Natural killer cell treated with Interleukin-12 subunit alpha and Interleukin-12 subunit beta and Interleukin-15 and Interleukin-18, amount 100 ng/mL, for 72 hours (primary cell): ENCODE data around the gene ALPP. TPM values are rescaled to one million over a fixed set of nuclear protein-coding genes. Genes with fewer than 3 reads are reported as not detected.
A peak's percentile ranks its signal among the peaks of the same experiment; 100 is the strongest.
"Not testable (repeated sequence)": the region's sequence is repeated elsewhere in the genome, so short reads cannot be mapped to it uniquely, and the experiment has no call there.

Experiments
- ATAC-seq, 2 donors: fragments of 150-1000 bp; cut with Tn5 transposase in 1 of 2; sonication (Bioruptor Pico), chemical (Tn5 transposase) in 1 of 2; 2 replicates each; pipeline ENCODE4 v1.10.0; 2021
- DNase-seq: peaks from one replicate; pipeline ENCODE4 v3.0.0; 2022; ENCODE audit warnings: low spot score
- H3K27ac Mint-ChIP-seq, 2 donors: 1 replicate in 1 of 2; 2 replicates in 1 of 2; pipeline ENCODE4 v1.8.0; 2022; ENCODE audit warnings: mixed read lengths in 2 of 2, mild to moderate bottlenecking in 1 of 2, moderate library complexity in 1 of 2
- H3K27me3 Mint-ChIP-seq, 2 donors: 1 replicate in 1 of 2; 2 replicates in 1 of 2; pipeline ENCODE4 v1.8.0; 2022; ENCODE audit warnings: mixed read lengths in 2 of 2
- H3K36me3 Mint-ChIP-seq: one replicate; pipeline ENCODE4 v1.8.0; 2022; ENCODE audit warnings: mixed read lengths
- H3K4me1 Mint-ChIP-seq, 2 donors: 1 replicate in 1 of 2; 2 replicates in 1 of 2; pipeline ENCODE4 v1.8.0; 2022; ENCODE audit warnings: low read depth in 2 of 2, mixed read lengths in 2 of 2, mild to moderate bottlenecking in 1 of 2
- H3K4me3 Mint-ChIP-seq: one replicate; pipeline ENCODE4 v1.8.0; 2022; ENCODE audit warnings: mixed read lengths
- H3K9me3 Mint-ChIP-seq: 2 replicates; pipeline ENCODE4 v1.8.0; 2022; ENCODE audit warnings: mixed read lengths
- total RNA-seq, 2 donors: library from RNA; stranded (reverse); gene quantifications; one replicate each; pipeline ENCODE4 v1.2.3, GENCODE V29; 2022

The ALPP gene
- total RNA-seq, 2 donors from 2014 or later, result not detected

DNA sequence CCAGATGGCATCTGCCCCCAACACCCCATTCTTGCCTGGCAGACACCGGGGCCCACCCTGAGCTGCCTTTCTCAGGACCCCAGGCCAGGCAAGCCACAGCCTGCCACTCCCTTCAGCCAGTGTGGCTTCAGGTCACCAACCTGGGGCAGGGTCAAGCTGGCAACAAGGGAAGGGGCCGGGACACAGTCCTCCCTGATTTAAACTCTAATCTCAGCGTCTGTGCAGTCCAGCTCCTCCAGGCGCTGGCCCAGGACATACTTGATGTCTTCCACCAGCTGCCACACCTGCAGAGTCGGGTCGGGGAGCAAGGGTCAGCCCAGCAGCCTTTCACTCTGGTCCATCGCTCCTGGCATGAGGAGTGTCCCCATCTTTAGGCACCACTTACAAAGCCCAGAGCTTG, 29.0 kb upstream of the ALPP start:
- H3K9me3 Mint-ChIP-seq, result no peaks in the 10 kb centered on the region
- no peak overlapping the region for H3K27ac Mint-ChIP-seq
- peak in 1 of 2 donors; percentile 7 for ATAC-seq
- DNase-seq, result no peak
- H3K27me3 Mint-ChIP-seq, result peaks cover 7 to 12% of the 10 kb centered on the region in 2 donors
- no peaks in the 10 kb centered on the region for H3K36me3 Mint-ChIP-seq
- no peak overlapping the region for H3K4me3 Mint-ChIP-seq
- H3K4me1 Mint-ChIP-seq, result no peaks in the 10 kb centered on the region

DNA sequence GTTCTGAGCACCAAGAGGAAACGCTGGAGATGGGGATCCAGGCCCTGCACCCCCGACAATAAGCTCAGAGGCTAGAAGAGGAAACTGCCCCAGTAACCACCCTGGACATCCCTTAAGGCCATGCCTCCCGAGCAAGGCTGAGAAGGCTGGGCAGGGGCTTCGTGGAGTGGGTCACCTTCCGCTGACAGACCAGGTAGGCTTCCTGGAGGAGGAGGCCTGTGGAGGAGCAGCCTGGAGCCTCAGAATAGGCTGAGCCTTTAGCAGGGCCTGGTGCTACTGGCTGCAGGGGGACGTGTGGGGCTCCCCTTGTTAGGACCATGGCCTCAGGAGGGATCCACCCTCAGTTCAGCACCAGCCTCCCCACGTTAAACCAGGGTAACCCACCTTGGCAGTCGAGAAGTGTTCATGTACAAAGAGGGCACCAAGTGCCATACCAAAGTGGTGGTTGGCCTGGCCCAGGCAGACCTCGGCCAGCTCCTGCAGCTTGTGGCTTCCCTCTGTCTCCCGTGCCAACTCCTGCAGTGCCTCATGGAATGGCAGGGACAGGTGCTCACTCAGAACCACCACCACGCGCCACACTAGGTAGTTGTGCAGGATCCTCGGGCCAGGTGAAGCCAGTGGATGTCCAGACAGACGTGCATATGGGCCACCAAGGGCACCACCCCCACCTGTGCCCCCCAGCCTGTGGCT, 28.5 kb upstream of the ALPP start:
- Mint-ChIP-seq H3K9me3 (no peaks in the 10 kb centered on the region), H3K27ac (no peak overlapping the region), H3K27me3 (peaks cover 7 to 12% of the 10 kb centered on the region in 2 donors), H3K4me3 (no peak overlapping the region), H3K4me1 (no peaks in the 10 kb centered on the region), H3K36me3 (no peaks in the 10 kb centered on the region)
- DNase-seq, result no peak
- ATAC-seq, result no peak

DNA sequence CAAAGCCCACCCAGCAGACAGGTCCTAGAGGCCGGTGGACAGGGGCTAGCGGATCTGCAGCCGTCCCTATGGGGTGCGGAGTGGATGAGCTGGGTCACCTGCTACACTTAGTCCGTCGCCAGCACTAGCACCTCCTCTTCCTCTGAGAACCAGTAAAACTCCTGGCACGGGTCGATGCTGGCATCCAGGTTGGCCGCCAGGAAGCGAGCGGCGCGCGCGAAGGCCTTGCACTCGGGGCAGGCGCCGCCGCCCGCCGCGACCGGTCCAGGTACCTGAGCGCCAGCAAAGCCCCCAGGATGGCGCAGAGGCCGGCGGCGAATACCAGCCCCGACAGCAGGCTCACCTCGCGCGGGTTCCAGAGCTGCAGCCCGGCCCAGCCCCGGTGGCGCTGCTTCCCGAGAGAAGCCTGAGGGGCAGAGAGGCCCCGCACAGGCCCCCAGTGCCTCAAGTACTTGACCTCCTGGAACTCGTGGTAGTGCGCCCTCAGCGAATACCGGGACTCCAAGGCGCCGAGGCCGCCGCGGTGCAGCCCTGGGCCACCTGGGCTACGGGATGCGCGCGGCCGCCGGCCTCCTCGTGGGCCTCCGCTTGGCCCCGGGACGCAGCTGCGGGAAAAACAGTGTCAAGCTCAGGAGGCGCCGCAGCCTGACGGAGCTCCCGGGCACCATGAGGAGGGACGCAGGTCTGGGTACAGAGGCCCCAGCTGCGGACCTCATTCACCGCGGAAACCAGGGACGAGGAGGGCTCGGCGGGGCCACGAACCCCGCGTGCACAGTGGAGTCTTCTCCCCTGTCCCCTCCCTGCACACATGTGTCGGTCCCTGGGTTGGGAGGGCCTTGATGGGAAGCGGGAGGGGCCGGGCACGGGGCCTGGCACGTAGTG, 27.5 kb upstream of the ALPP start:
- Mint-ChIP-seq H3K36me3 (no peaks in the 10 kb centered on the region), H3K27me3 (peaks cover 7 to 12% of the 10 kb centered on the region in 2 donors), H3K9me3 (no peaks in the 10 kb centered on the region), H3K4me3 (no peak overlapping the region), H3K4me1 (no peaks in the 10 kb centered on the region), H3K27ac (no peak overlapping the region)
- DNase-seq, result no peak
- ATAC-seq, result peak in 1 of 2 donors; percentile 18

DNA sequence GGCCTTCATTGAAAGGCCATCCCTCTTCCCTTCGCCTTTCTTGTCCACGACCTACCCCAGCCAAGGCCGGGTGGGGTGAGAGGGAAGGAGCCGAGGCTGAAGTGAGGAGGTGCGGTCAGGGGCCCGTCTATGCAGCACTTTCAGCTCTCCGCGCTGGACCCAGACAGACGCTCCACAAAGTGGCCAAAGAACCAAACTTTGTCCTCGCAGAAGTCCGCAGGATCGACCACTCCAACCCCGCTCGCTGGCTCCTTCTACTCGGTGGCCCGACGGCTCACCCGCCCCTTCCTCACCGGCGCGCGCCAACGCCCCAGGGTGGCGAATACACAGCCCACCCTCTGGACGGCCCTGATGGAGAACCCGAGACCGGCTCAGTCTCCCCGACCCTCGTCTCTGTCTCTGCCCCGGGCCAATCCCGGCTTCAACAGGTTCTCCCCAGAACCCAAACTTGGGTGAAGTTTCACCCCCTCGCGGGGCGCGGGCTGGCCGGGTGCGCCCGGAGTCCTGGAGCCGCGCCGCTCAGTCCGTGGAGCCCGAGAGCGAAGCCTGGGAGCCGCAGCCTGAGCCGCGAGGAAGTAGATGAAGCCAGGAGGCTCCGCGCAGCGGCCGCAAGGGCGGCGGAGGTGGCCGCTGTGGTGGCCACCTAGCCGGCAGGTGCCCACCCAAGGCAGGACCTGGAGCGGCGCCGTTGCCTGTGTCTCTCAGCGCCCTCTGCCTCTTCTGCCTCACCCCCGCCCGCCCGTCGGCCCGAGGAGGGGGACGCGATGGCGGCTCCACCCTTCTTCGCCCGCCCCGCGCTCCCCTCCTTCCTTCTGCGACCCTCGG, 26.7 kb upstream of the ALPP start:
- Mint-ChIP-seq H3K4me1 (no peaks in the 10 kb centered on the region), H3K4me3 (no peak overlapping the region), H3K27ac (no peak overlapping the region), H3K9me3 (no peaks in the 10 kb centered on the region), H3K36me3 (no peaks in the 10 kb centered on the region), H3K27me3 (peaks cover 16 to 17% of the 10 kb centered on the region in 2 donors)
- DNase-seq (no peak), ATAC-seq (peak in 1 of 2 donors; percentile 13)

DNA sequence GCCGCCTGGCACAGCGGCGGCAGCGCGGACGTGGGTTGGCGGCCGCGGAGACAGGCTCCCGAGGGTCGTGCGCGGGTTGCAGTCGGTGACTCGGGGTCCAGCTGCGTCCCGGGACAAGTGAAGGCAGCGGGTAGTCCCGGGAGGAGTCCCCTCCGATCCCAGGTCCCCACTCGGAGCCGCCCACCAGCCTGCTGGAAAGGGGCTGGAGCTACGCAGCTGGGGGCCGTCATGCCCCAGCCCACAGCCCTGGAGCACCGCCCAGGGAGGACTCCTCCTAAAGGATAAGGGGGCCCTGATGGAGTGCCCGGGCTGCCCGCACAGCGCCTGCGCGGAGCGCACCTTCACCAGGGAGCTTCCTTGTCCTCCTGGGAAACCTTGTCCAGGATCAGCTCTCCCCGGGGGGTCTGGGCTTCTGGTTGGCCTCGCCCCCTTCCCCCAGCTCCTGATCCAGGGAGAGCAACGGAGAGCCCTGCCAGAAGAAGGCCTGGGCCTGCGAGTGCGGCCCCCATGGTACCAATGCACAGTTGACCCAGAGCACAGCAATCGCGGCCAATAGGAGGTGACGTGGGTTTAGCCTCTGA, 25.9 kb upstream of the ALPP start:
- Mint-ChIP-seq H3K4me1 (no peaks in the 10 kb centered on the region), H3K9me3 (no peaks in the 10 kb centered on the region), H3K27ac (no peak overlapping the region)

DNA sequence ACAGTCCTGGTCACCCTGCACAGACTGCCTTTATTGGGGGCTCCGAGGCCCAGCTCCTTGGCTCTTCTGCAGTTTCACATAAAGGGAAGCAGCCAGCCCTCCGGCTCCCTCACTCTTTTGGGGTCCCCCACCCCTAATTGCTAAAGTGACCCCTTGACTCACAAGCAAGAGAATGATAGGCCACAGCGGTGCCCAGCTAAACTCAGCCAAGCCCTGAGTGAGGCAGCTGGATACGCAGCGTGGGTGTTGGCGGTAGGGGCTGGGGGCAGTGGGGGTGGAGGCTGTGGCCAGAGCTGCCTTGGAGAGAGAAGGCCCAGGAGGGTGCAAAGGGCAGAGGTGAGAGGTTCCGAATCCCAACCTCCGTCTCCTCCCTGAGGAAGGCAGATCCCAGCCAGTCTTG, 25.5 kb upstream of the ALPP start:
- H3K36me3 Mint-ChIP-seq, result no peaks in the 10 kb centered on the region
- peaks cover 17% of the 10 kb centered on the region in 2 donors for H3K27me3 Mint-ChIP-seq
- H3K4me1 Mint-ChIP-seq, result no peaks in the 10 kb centered on the region
- ATAC-seq (no peak), DNase-seq (no peak)
- H3K27ac Mint-ChIP-seq, result no peak overlapping the region
- H3K9me3 Mint-ChIP-seq, result no peaks in the 10 kb centered on the region
- no peak overlapping the region for H3K4me3 Mint-ChIP-seq

More for the DNA sequence above, 25.9 kb upstream of the ALPP start:
- DNase-seq (no peak), ATAC-seq (no peak)
- H3K36me3 Mint-ChIP-seq, result no peaks in the 10 kb centered on the region
- H3K4me3 Mint-ChIP-seq, result no peak overlapping the region
- peaks cover 17% of the 10 kb centered on the region in 2 donors for H3K27me3 Mint-ChIP-seq

DNA sequence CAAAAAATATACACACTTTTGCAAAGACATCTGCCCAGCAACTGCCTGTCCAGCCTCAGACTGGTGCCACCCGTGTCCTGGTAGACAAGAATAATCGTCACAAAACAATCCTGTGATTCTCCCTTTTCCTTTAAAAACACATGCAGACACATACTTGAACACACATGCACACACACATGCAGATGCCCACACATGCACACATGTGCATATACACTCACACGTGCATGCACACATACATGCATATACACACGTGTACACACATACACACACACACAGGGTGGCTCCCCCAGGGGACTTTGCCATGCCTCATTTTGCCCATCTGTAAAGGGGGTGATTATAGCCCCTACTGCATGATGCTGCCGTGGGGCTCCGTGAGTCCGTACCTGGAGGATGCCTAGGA, 24.9 kb upstream of the ALPP start:
- ATAC-seq (no peak), DNase-seq (no peak)

DNA sequence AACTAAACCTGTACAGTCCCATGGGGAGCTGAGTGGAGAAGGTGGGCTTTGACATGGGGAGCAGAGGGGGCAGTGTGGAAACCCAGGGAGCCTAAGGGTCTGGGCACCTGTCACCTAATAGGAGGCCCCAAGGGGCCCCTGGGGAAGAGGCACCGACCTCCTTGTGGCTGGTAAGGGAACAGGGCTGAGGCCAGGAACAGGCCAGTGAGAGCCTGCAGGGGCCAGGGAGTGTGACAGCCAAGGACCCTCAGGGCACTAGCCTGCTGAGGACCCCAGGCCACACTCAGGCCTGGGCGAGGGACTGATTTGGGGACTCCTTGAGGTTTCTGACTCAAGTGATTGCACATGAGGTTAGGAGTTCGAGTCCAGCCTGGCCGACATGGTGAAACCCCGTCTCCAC, 24.5 kb upstream of the ALPP start:
- Mint-ChIP-seq H3K27ac (no peak overlapping the region), H3K9me3 (no peaks in the 10 kb centered on the region), H3K4me3 (no peak overlapping the region), H3K4me1 (no peaks in the 10 kb centered on the region), H3K36me3 (no peaks in the 10 kb centered on the region), H3K27me3 (peaks cover 14 to 17% of the 10 kb centered on the region in 2 donors)
- DNase-seq (no peak), ATAC-seq (peak; percentile 28)

More for the DNA sequence above, 24.9 kb upstream of the ALPP start:
- Mint-ChIP-seq H3K27me3 (peaks cover 14 to 17% of the 10 kb centered on the region in 2 donors), H3K9me3 (no peaks in the 10 kb centered on the region), H3K4me1 (no peaks in the 10 kb centered on the region), H3K4me3 (no peak overlapping the region), H3K27ac (no peak overlapping the region), H3K36me3 (no peaks in the 10 kb centered on the region)

DNA sequence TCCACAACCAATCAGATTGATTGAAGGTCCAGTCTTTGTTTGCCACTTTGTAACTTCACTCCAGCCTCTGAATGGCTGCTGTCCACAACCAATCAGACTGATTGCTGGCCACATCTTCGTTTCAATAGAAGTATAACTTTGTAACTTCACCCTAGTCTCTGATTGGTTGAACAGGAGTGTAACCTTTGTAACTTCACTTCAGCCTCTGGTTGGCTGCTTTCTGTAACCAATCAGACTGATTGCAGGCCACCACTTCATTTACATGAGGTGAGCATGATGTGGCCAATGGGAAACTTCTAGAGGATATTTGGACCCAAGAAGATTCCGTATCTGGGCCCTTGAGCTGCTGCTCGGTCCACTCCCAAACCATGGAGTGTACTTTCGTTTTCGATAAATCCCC, 16.9 kb upstream of the ALPP start:
- Mint-ChIP-seq H3K27ac (no peak overlapping the region), H3K36me3 (no peaks in the 10 kb centered on the region), H3K4me3 (no peak overlapping the region), H3K4me1 (peaks cover 7 to 10% of the 10 kb centered on the region in 2 donors), H3K27me3 (peaks cover 0 to 4% of the 10 kb centered on the region in 2 donors), H3K9me3 (no peaks in the 10 kb centered on the region)
- DNase-seq (no peak), ATAC-seq (no peak)

DNA sequence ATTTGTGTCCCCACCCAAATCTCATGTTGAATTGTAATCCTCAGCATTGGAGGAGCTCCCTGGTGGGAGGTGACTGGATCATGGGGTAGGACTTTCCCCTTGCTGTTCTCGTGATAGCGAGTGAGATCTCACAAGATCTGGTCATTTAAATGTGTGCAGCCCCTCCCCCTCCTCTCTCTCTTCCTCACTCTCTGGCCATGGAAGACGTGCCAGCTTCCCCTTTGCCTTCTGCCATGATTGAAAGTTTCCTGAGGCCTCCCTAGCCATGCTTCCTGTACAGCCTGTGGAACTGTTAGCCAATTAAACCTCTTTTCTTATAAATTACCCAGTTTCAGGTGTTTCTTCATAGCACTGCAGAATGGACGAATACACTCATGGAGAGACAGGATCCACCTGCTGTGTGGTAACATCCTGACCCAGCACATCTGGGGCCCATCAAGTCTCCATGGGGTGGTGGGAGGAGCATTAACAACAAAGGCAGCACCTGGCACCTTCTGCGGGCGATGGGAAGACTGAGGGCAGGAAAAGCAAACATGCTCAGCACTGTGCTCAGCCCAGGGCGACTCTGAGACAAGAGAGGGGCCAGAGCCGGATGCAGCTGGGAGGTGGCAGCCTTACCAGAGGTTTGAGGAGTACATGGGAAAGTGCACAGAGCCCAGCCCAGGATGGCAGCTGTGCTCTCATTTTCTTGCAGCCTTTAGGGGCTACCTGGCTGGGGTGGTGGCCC, 16.2 kb upstream of the ALPP start:
- Mint-ChIP-seq H3K9me3 (no peaks in the 10 kb centered on the region), H3K4me3 (no peak overlapping the region), H3K27ac (no peak overlapping the region), H3K4me1 (peaks cover 7 to 10% of the 10 kb centered on the region in 2 donors), H3K27me3 (no peaks in the 10 kb centered on the region), H3K36me3 (no peaks in the 10 kb centered on the region)
- DNase-seq (no peak), ATAC-seq (no peak)

DNA sequence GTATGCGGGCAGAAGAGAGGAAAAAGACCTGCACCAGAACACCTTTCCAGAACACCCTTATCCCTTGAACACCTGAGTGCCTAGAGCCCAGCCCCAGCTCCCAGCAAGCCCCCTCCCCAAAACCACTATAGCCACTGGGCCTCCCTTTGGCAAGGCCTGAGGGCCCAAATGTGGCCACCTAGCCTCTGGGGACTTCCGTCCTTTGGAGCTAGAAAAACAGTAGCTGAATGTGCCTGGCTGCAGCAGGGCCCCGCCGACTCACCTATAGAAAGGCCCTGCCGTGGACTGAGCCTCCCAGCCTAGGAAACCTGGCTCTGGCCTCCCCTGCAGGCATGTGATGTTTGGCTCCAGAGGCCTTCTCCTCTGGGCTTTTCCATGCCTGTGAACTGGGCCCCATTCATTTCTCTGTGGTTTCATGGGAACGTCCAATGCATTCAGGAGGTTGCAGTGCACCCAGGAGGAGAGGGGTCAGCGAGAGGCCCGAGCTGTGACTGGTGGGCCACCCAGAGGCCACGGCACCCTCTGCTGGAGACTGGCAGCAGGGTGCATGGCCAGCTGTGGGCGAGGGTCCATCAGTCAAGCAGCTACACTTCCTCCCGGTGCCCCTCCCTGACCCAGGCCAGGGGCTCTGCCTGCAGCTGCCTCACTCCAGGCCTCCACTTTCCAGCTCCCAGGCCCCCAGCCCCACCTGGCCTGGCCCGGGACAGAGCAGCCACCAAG, 15.3 kb upstream of the ALPP start:
- not testable (repeated sequence) for ATAC-seq, H3K27me3 Mint-ChIP-seq, H3K36me3 Mint-ChIP-seq, DNase-seq, H3K4me1 Mint-ChIP-seq, H3K9me3 Mint-ChIP-seq
- Mint-ChIP-seq H3K4me3 (peak overlapping the region; percentile 87), H3K27ac (peak overlapping the region in 1 of 2 donors; percentile 54)

DNA sequence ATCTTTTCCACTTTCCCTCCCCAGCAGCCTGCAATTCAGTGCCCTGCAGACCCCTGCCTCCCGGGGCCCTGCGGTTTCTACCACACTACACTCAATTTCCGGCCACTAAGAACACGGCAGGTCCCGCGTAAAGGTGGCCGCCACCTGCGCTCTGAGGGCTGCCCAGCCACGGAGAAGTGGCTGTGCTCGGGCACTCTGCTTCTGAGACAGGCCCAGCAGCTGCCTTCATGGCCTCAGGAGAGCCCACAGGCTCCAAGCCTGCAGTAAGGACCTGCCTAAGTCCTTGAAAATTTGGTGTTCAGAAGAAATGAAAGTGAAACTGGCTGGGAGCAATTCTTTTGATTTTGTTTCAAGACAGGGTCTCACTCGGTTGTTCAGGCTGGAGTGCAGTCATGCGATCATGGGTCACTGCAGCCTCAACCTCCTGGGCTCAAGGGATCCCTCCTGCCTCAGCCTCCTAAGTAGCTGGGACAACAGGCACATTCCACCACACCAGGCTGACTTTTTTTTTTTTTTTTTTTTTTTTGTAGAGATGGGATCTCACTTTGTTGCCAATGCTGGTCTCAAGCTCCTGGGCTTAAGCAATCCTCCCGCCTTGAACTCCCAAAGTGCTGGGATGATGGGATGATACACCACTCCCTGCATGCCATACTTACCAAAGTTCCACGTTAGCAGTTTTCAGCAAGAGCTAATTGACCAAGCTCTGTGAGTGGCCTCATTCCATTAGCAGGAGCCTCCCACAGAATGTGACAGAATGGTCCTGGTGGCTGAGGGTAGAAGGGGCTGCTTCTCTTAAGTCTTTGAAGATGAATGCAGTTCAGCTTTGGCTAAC, 14.6 kb upstream of the ALPP start:
- Mint-ChIP-seq H3K4me3 (peak overlapping the region; percentile 87), H3K4me1 (peaks cover 7 to 10% of the 10 kb centered on the region in 2 donors), H3K9me3 (no peaks in the 10 kb centered on the region)

More for the DNA sequence above, 14.6 kb upstream of the ALPP start:
- DNase-seq (no peak), ATAC-seq (peak; percentile 32 to 55)
- Mint-ChIP-seq H3K36me3 (no peaks in the 10 kb centered on the region), H3K27me3 (no peaks in the 10 kb centered on the region), H3K27ac (peak overlapping the region in 1 of 2 donors; percentile 54)
